Testis (tissue), 2 donors: Measurements from ENCODE around the gene CALHM3.

Experiments used
- POLR2A ChIP-seq: fragments of 450-650 bp; IDR thresholded peaks from one replicate; pipeline ENCODE4 v1.6.1; 2017; ENCODE audit warnings: antibody characterized with exemption, mild to moderate bottlenecking, moderate library complexity
- TF ChIP-seq, protein P1 (sequence below), 3 experiments: fragments of 450-650 bp in 2 of 3; fragments of 200-600 bp in 1 of 3; sonication (generic) in 1 of 3; IDR thresholded peaks; one replicate each; pipeline ENCODE4 v1.5.1; 2016 to 2019; ENCODE audit warnings: antibody characterized with exemption in 3 of 3, mild to moderate bottlenecking in 2 of 3, moderate library complexity in 1 of 3

DNA sequence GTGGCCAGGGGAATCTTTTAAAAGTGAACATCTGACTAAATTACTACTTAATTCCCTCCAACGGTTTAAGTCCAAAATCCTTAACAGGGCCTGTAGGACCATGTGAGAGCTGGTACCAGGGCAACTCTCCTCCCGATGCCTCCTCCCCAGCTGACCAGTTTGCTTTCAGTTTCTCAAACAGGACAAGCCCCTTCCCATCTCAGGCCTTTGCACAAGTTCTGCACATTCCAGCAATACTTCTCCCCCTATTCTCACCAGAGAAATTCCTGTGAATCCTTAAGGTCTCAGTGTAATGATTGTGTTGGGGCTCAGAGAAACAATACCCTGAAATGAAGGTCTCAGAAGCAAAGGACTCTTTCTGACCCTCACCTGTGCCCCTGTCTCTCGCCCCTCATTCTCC, 12.3 kb downstream of the CALHM3 start:
- no peak for TF ChIP-seq POLR2A
- TF ChIP-seq, protein P1, sequence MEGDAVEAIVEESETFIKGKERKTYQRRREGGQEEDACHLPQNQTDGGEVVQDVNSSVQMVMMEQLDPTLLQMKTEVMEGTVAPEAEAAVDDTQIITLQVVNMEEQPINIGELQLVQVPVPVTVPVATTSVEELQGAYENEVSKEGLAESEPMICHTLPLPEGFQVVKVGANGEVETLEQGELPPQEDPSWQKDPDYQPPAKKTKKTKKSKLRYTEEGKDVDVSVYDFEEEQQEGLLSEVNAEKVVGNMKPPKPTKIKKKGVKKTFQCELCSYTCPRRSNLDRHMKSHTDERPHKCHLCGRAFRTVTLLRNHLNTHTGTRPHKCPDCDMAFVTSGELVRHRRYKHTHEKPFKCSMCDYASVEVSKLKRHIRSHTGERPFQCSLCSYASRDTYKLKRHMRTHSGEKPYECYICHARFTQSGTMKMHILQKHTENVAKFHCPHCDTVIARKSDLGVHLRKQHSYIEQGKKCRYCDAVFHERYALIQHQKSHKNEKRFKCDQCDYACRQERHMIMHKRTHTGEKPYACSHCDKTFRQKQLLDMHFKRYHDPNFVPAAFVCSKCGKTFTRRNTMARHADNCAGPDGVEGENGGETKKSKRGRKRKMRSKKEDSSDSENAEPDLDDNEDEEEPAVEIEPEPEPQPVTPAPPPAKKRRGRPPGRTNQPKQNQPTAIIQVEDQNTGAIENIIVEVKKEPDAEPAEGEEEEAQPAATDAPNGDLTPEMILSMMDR (IDR thresholded peaks at IDR 0.05), result no peak
